OCI-LY3 (cell line): ENCODE results near the gene FCF1.

Experiments
- EZH2phosphoT487 ChIP-seq: fragments of 200-600 bp; shearing (Covaris generic); IDR thresholded peaks from 2 replicates; pipeline ENCODE4 v1.6.1; 2018; ENCODE audit warnings: antibody characterized with exemption, mixed run types, low read depth
- TF ChIP-seq, protein P1 (sequence below): fragments of 200-600, 300-600 bp; sonication (generic); IDR thresholded peaks from 2 replicates; pipeline ENCODE4 v1.5.1; 2014; ENCODE audit warnings: antibody characterized with exemption, low read length, low read depth

- TF ChIP-seq, protein P1, sequence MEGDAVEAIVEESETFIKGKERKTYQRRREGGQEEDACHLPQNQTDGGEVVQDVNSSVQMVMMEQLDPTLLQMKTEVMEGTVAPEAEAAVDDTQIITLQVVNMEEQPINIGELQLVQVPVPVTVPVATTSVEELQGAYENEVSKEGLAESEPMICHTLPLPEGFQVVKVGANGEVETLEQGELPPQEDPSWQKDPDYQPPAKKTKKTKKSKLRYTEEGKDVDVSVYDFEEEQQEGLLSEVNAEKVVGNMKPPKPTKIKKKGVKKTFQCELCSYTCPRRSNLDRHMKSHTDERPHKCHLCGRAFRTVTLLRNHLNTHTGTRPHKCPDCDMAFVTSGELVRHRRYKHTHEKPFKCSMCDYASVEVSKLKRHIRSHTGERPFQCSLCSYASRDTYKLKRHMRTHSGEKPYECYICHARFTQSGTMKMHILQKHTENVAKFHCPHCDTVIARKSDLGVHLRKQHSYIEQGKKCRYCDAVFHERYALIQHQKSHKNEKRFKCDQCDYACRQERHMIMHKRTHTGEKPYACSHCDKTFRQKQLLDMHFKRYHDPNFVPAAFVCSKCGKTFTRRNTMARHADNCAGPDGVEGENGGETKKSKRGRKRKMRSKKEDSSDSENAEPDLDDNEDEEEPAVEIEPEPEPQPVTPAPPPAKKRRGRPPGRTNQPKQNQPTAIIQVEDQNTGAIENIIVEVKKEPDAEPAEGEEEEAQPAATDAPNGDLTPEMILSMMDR = no peak
- no peak for TF ChIP-seq EZH2phosphoT487
These were observed 48.2 kb upstream of the FCF1 start for GRCh38 chr14:74664717-74665116.
